ENCODE measurements around the gene NTRK2. TPM values are rescaled to one million over a fixed set of nuclear protein-coding genes. Genes with fewer than 3 reads are reported as not detected.

The NTRK2 gene
- total RNA-seq, 1 experiment from 2014 or later: under 0.01 TPM

GRCh38 chr9:84736081-84736480, 66.6 kb downstream of the NTRK2 start:
- peak; percentile 24 for DNase-seq (ENCODE audit: low read depth)

GRCh38 chr9:84736536-84736935, 67.0 kb downstream of the NTRK2 start:
- DNase-seq (ENCODE audit: low read depth): no peak

GRCh38 chr9:84738353-84738752, 68.8 kb downstream of the NTRK2 start:
- DNase-seq (ENCODE audit: low read depth): no peak

GRCh38 chr9:84742261-84742660, 72.7 kb downstream of the NTRK2 start:
- no peak for DNase-seq (ENCODE audit: low read depth)

GRCh38 chr9:84744195-84744594, 74.7 kb downstream of the NTRK2 start:
- no peak for DNase-seq (ENCODE audit: low read depth)

GRCh38 chr9:84744726-84745125, 75.2 kb downstream of the NTRK2 start:
- no peak for DNase-seq (ENCODE audit: low read depth)

GRCh38 chr9:84748112-84748511, 78.6 kb downstream of the NTRK2 start:
- DNase-seq (ENCODE audit: low read depth): no peak

GRCh38 chr9:84750152-84750865, 80.8 kb downstream of the NTRK2 start:
- DNase-seq (ENCODE audit: low read depth): no peak

- DNase-seq (ENCODE audit: low read depth): no peak
Observed at GRCh38 chr9:84751921-84752320, 82.4 kb downstream of the NTRK2 start.

GRCh38 chr9:84754461-84754860, 84.9 kb downstream of the NTRK2 start:
- DNase-seq (ENCODE audit: low read depth): no peak

GRCh38 chr9:84754881-84755280, 85.4 kb downstream of the NTRK2 start:
- no peak for DNase-seq (ENCODE audit: low read depth)

GRCh38 chr9:84755380-84755779, 85.9 kb downstream of the NTRK2 start:
- DNase-seq (ENCODE audit: low read depth): no peak

- no peak for DNase-seq (ENCODE audit: low read depth)
Observed at GRCh38 chr9:84756171-84756570, 86.6 kb downstream of the NTRK2 start.

- DNase-seq (ENCODE audit: low read depth): no peak
Observed at GRCh38 chr9:84756731-84757130, 87.2 kb downstream of the NTRK2 start.

- DNase-seq (ENCODE audit: low read depth): no peak
Observed at GRCh38 chr9:84758817-84759216, 89.3 kb downstream of the NTRK2 start.

GRCh38 chr9:84759300-84759750, 89.8 kb downstream of the NTRK2 start:
- no peak for DNase-seq (ENCODE audit: low read depth)

- no peak for DNase-seq (ENCODE audit: low read depth)
Observed at GRCh38 chr9:84759804-84760203, 90.3 kb downstream of the NTRK2 start.

- no peak for DNase-seq (ENCODE audit: low read depth)
Observed at GRCh38 chr9:84761137-84761808, 91.7 kb downstream of the NTRK2 start.

GRCh38 chr9:84772511-84772910, 103.0 kb downstream of the NTRK2 start:
- no peak for DNase-seq (ENCODE audit: low read depth)

GRCh38 chr9:84773022-84773421, 103.5 kb downstream of the NTRK2 start:
- DNase-seq (ENCODE audit: low read depth): no peak

- no peak for DNase-seq (ENCODE audit: low read depth)
Observed at GRCh38 chr9:84775056-84775643, 105.6 kb downstream of the NTRK2 start.

- DNase-seq (ENCODE audit: low read depth): no peak
Observed at GRCh38 chr9:84778570-84778969, 109.0 kb downstream of the NTRK2 start.

GRCh38 chr9:84779883-84780282, 110.4 kb downstream of the NTRK2 start:
- DNase-seq (ENCODE audit: low read depth): no peak

Measured in RPMI7951 (cell line).